Inflammatory macrophage treated with lipopolysaccharide for 1 hour (primary cell): ENCODE results near the gene C5orf22.
"Not testable (repeated sequence)": the region's sequence is repeated elsewhere in the genome, so short reads cannot be mapped to it uniquely, and the experiment has no call there.

Experiments used
- DNase-seq, 2 donors: peaks; one replicate each; pipeline ENCODE4 v3.0.0-alpha.2; 2020 to 2022

The C5orf22 gene

GRCh38 chr5:31531888-31532547 is at the start of gene C5orf22, which contains the start of gene DROSHA:
TSS of gene C5orf22 (plus strand) at chr5:31532301. CDS start at chr5:31532393, 92 bp downstream.
TSS of gene DROSHA (minus strand) at chr5:31532093. CDS start at chr5:31529059, 3,034 bp downstream.
- DNase-seq = peak; percentile 92

GRCh38 chr5:31485376-31486207 is 46.5 kb upstream of the C5orf22 start:
- DNase-seq = no peak

GRCh38 chr5:31486441-31486840 is 45.7 kb upstream of the C5orf22 start:
- no peak for DNase-seq

DNA sequence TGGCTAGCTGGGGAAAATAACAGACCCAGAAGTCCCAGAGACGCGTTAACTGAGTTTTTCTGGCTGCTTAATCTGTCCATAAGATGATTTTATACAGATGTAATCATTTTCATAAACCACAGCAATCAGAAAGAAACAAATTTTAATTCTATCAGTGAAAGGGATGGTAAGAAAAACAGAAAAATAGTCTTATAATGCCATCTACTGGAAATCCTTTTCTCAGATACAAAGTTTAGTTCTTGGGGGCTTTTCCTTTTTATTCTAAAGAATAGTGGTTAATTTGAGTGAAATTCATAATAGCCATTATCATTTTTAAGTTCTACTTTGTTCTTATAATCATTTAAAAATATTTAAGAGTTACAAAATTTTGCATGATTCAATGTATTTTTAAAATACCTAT is 44.6 kb upstream of the C5orf22 start:
- DNase-seq = no peak

GRCh38 chr5:31492869-31493268 is 39.2 kb upstream of the C5orf22 start:
- no peak for DNase-seq

- no peak for DNase-seq
These were observed 36.8 kb upstream of the C5orf22 start for GRCh38 chr5:31495336-31495735.

DNA sequence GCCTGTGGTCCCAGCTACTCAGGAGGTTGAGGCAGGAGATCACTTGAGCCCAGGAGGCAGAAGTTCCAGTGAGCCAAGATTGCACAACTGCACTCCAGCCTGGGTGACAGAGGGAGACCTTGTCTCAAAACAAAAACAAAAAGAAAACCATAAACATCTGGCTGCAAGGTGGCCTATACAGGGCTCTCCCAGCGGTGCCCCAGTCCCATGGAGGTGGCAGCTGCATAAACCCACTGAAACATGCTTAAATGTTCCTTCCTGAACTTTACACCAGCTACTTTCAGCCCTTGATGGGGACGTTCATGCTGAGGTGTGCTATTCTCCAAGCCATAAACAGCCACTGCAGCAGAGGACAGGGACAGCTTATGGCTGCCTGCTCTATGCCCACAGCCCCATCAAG is 35.8 kb upstream of the C5orf22 start:
- DNase-seq = no peak

- no peak for DNase-seq
These were observed 35.2 kb upstream of the C5orf22 start for GRCh38 chr5:31496891-31497290.

GRCh38 chr5:31500256-31500655 is 31.8 kb upstream of the C5orf22 start:
- DNase-seq = no peak

GRCh38 chr5:31502506-31502905 is 29.6 kb upstream of the C5orf22 start:
- DNase-seq = no peak

GRCh38 chr5:31504529-31504928 is 27.6 kb upstream of the C5orf22 start:
- no peak for DNase-seq

- DNase-seq = no peak
These were observed 20.8 kb upstream of the C5orf22 start for GRCh38 chr5:31511305-31511704.

- DNase-seq = no peak
These were observed 15.3 kb upstream of the C5orf22 start for GRCh38 chr5:31516802-31517201.

- no peak for DNase-seq
These were observed 9.1 kb upstream of the C5orf22 start for GRCh38 chr5:31523041-31523440.

- DNase-seq = no peak
These were observed 1.4 kb upstream of the C5orf22 start for GRCh38 chr5:31530541-31531265.

DNA sequence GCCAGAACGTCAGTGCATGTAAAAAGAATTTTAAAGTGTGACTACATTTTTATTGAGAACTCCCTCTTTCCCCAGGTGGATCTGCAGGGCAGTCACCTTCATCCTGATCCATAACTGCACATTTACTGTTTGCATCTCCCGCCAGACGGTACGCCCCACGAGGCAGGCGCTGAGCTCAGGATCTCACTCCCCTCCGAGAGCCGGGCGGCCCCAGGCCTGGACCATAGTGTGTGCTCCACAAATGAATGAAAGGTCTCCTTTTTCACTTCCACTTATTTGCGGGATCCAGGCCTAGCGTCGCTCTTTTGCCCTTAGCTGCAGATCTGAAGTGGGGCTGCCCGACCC is 586 bp upstream of the C5orf22 start:
- DNase-seq = peak; percentile 12 to 32

DNA sequence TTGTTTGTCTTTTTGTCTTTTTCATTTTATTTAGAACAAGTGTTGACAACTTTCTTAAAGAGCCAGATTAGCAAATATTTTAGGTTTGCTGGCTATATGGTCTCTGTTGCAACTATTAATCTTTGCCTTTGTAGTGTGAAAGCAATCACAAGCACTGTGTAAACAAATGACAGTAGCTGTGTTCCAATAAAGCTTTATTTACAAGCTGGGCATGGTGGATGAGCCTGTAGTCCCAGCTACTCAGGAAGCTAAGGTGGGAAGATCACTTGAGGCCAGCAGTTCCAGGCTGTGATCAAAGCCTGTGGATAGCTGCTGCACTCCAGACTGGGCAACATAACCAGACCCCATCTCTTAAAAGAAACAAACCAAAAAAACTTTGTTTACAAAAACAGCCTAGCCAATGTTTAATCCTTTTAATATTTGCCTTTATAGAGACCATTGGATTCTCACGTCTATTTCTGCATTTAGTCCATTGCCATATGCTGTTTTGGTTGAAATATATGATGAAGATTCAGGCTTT is 2.5 kb downstream of the C5orf22 start:
- no peak for DNase-seq

DNA sequence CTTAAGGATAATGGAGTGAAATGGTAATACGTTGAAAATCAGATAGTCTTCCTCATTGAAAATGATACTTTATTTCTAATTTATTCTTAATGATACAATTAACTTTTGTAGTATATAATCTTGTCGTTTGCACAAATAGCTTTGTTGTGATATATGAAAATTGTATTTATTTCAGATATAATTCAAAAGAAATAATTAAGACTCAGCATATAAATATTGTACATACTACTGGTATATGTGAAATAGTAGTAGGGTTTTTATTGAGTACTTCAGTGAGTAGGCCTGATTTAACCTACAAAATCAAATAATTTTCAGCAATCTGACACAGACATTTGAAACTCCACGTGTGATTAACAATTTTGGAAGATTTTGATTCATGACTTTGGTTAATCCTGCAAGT is 4.8 kb downstream of the C5orf22 start:
- no peak for DNase-seq

DNA sequence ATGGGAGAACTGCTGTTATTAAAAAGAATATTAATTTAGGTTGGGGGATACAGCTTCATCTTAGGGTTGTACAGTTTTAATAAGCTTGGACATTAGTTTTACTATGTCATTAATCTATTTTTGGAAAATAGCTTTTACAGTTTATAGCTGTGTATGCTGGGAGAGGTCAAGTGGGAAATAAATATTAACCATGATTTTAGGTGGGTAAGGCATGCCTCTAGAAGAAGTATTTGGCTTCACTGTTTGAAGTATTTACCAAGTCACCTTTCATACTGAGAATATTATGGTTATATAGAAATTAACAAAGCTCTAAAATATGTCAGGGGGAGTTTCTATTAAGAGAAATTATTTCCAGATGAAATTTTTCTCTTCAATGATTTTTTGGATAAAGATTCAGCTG is 5.2 kb downstream of the C5orf22 start:
- no peak for DNase-seq

DNA sequence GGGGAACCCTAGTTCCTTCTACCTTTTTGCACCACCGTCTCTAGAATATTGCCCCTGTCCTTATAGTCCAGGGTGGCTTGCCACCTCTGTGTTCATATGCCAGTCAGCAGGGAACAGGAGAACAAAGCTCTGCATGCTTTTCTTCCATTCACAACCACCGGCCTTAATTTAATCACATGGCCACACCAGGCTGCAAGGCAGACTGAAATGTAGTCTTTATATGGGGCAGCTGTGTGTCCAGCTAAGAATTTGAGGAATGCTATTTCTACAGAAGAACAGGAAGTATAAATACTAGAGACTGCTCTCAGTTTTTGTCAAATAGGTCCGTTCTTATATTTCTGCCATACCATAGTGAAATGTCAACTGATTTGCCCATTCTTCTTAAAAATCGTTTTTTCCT is 5.8 kb downstream of the C5orf22 start:
- no peak for DNase-seq

- DNase-seq = not testable (repeated sequence)
These were observed 17.0 kb downstream of the C5orf22 start for GRCh38 chr5:31549114-31549513.

GRCh38 chr5:31551878-31552277 is 19.8 kb downstream of the C5orf22 start:
- DNase-seq = no peak

DNA sequence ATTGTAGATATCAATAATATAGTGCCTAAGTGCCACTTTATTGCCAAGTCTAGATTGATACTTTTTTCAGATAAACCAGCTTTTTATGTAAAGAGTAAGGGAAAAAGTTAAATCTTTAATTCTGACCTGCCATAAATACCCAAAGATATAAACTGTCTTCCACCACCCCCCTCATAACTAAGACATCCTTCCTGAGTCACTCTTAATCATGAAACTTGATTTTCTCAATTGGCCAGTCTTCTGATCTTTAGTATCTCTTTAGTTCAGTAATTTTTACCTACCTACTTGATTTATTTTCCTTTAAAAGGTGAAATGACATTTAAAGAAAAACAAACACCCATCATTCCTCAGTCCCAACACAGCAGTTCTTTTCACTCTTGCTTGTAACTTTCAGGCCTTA is 21.8 kb downstream of the C5orf22 start:
- no peak for DNase-seq

- DNase-seq = no peak
These were observed 22.5 kb downstream of the C5orf22 start for GRCh38 chr5:31554552-31554951.
